HUES48 (cell line): Measurements from ENCODE around the gene MAP2K2.

Source experiments
- H3K27ac ChIP-seq: one replicate; pipeline ENCODE4 v1.7.0; 2013; ENCODE audit warnings: low read depth, low read length, inconsistent platforms
- H3K27me3 ChIP-seq: 2 replicates; pipeline ENCODE4 v1.6.1; 2013; ENCODE audit warnings: mild to moderate bottlenecking, low read length; ENCODE audit not compliant: control insufficient read depth, insufficient read depth
- H3K36me3 ChIP-seq: 2 replicates; pipeline ENCODE4 v1.6.1; 2013; ENCODE audit warnings: low read length; ENCODE audit not compliant: control insufficient read depth, insufficient read depth
- H3K4me1 ChIP-seq: 2 replicates; pipeline ENCODE4 v1.6.1; 2013; ENCODE audit warnings: mild to moderate bottlenecking, low read length; ENCODE audit not compliant: control insufficient read depth, insufficient read depth
- H3K4me3 ChIP-seq: 2 replicates; pipeline ENCODE4 v1.5.1; 2013; ENCODE audit warnings: mild to moderate bottlenecking, low read depth, low read length
- H3K9ac ChIP-seq: 2 replicates; pipeline ENCODE4 v1.6.1; 2013; ENCODE audit warnings: mild to moderate bottlenecking, low read depth, low read length, moderate library complexity
- H3K9me3 ChIP-seq: 2 replicates; pipeline ENCODE4 v1.6.1; 2013; ENCODE audit warnings: low read length; ENCODE audit not compliant: control insufficient read depth, insufficient read depth

Gene MAP2K2

GRCh38 chr19:4062419-4063368 is 61.2 kb downstream of the MAP2K2 start:
- peak overlapping the region; percentile 8 for H3K27ac ChIP-seq
- H3K4me3 ChIP-seq: no peak overlapping the region
- H3K4me1 ChIP-seq: peaks cover 22% of the 10 kb centered on the region
- peaks cover 3% of the 10 kb centered on the region; the same call in 1 of the 2 replicates for H3K36me3 ChIP-seq
- H3K27me3 ChIP-seq: peaks cover 5% of the 10 kb centered on the region; the same call in 1 of the 2 replicates
- H3K9ac ChIP-seq: no peak overlapping the region
- H3K9me3 ChIP-seq: no peaks in the 10 kb centered on the region

- Histone ChIP-seq H3K27me3 (no peaks in the 10 kb centered on the region), H3K4me1 (peaks cover 22% of the 10 kb centered on the region), H3K9ac (no peak overlapping the region), H3K36me3 (peaks cover 3% of the 10 kb centered on the region; the same call in 1 of the 2 replicates), H3K27ac (peak overlapping the region; percentile 8), H3K9me3 (no peaks in the 10 kb centered on the region), H3K4me3 (no peak overlapping the region)
Measured at GRCh38 chr19:4061683-4062418, 62.1 kb downstream of the MAP2K2 start.

- H3K36me3 ChIP-seq: peaks cover 3% of the 10 kb centered on the region; the same call in 1 of the 2 replicates
- no peak overlapping the region for H3K4me3 ChIP-seq
- peaks cover 22% of the 10 kb centered on the region for H3K4me1 ChIP-seq
- H3K9me3 ChIP-seq: no peaks in the 10 kb centered on the region
- H3K27me3 ChIP-seq: no peaks in the 10 kb centered on the region
- H3K27ac ChIP-seq: no peak overlapping the region
- H3K9ac ChIP-seq: no peak overlapping the region
Measured at GRCh38 chr19:4061178-4061682, 62.7 kb downstream of the MAP2K2 start.

GRCh38 chr19:4060621-4061177 is 63.2 kb downstream of the MAP2K2 start:
- Histone ChIP-seq H3K9me3 (no peaks in the 10 kb centered on the region), H3K27me3 (no peaks in the 10 kb centered on the region), H3K36me3 (peaks cover 3% of the 10 kb centered on the region; the same call in 1 of the 2 replicates), H3K4me1 (peaks cover 22% of the 10 kb centered on the region), H3K9ac (no peak overlapping the region), H3K4me3 (no peak overlapping the region), H3K27ac (no peak overlapping the region)

GRCh38 chr19:4059891-4060620 is 63.9 kb downstream of the MAP2K2 start:
- no peak overlapping the region for H3K4me3 ChIP-seq

GRCh38 chr19:4059453-4059871 is 64.5 kb downstream of the MAP2K2 start:
- H3K9ac ChIP-seq: no peak overlapping the region
- H3K27me3 ChIP-seq: no peaks in the 10 kb centered on the region
- H3K9me3 ChIP-seq: no peaks in the 10 kb centered on the region
- H3K27ac ChIP-seq: peak overlapping the region; percentile 67
- H3K36me3 ChIP-seq: peaks cover 11% of the 10 kb centered on the region
- peaks cover 22% of the 10 kb centered on the region for H3K4me1 ChIP-seq
- H3K4me3 ChIP-seq: no peak overlapping the region

More at GRCh38 chr19:4059891-4060620, 63.9 kb downstream of the MAP2K2 start:
- H3K27me3 ChIP-seq: no peaks in the 10 kb centered on the region
- H3K27ac ChIP-seq: no peak overlapping the region
- no peaks in the 10 kb centered on the region for H3K9me3 ChIP-seq
- H3K9ac ChIP-seq: no peak overlapping the region
- H3K36me3 ChIP-seq: peaks cover 5% of the 10 kb centered on the region
- peaks cover 22% of the 10 kb centered on the region for H3K4me1 ChIP-seq

GRCh38 chr19:4058693-4059452 is 65.0 kb downstream of the MAP2K2 start:
- Histone ChIP-seq H3K27ac (peak overlapping the region; percentile 67), H3K27me3 (no peaks in the 10 kb centered on the region), H3K36me3 (peaks cover 16% of the 10 kb centered on the region), H3K4me1 (peaks cover 22% of the 10 kb centered on the region), H3K4me3 (no peak overlapping the region), H3K9me3 (no peaks in the 10 kb centered on the region), H3K9ac (no peak overlapping the region)

- no peaks in the 10 kb centered on the region for H3K9me3 ChIP-seq
- H3K27me3 ChIP-seq: no peaks in the 10 kb centered on the region
- peaks cover 17% of the 10 kb centered on the region; the same call in 1 of the 2 replicates for H3K4me1 ChIP-seq
- peak overlapping the region; percentile 67 for H3K27ac ChIP-seq
- no peak overlapping the region for H3K9ac ChIP-seq
- peaks cover 24% of the 10 kb centered on the region for H3K36me3 ChIP-seq
- no peak overlapping the region for H3K4me3 ChIP-seq
Measured at GRCh38 chr19:4057931-4058692, 65.8 kb downstream of the MAP2K2 start.

- H3K27me3 ChIP-seq: no peaks in the 10 kb centered on the region
- H3K4me3 ChIP-seq: no peak overlapping the region
- peaks cover 4% of the 10 kb centered on the region; the same call in 1 of the 2 replicates for H3K4me1 ChIP-seq
- no peaks in the 10 kb centered on the region for H3K9me3 ChIP-seq
- peaks cover 36% of the 10 kb centered on the region for H3K36me3 ChIP-seq
- no peak overlapping the region for H3K27ac ChIP-seq
- no peak overlapping the region for H3K9ac ChIP-seq
Measured at GRCh38 chr19:4055209-4055552, 68.7 kb downstream of the MAP2K2 start.
